Breast epithelium (tissue), 3 donors: ENCODE results near the gene COL8A1.

Experiments used
- POLR2A ChIP-seq: fragments of 450-650 bp; IDR thresholded peaks from one replicate; pipeline ENCODE4 v1.6.1; 2016; ENCODE audit warnings: antibody characterized with exemption, mild to moderate bottlenecking, moderate library complexity
- TF ChIP-seq, protein P1 (sequence below), 3 donors: fragments of 450-650 bp; IDR thresholded peaks; one replicate each; pipeline ENCODE4 v1.5.1; 2016 to 2017; ENCODE audit warnings: antibody characterized with exemption in 3 of 3, mild to moderate bottlenecking in 3 of 3, moderate library complexity in 3 of 3

- TF ChIP-seq, protein P1, sequence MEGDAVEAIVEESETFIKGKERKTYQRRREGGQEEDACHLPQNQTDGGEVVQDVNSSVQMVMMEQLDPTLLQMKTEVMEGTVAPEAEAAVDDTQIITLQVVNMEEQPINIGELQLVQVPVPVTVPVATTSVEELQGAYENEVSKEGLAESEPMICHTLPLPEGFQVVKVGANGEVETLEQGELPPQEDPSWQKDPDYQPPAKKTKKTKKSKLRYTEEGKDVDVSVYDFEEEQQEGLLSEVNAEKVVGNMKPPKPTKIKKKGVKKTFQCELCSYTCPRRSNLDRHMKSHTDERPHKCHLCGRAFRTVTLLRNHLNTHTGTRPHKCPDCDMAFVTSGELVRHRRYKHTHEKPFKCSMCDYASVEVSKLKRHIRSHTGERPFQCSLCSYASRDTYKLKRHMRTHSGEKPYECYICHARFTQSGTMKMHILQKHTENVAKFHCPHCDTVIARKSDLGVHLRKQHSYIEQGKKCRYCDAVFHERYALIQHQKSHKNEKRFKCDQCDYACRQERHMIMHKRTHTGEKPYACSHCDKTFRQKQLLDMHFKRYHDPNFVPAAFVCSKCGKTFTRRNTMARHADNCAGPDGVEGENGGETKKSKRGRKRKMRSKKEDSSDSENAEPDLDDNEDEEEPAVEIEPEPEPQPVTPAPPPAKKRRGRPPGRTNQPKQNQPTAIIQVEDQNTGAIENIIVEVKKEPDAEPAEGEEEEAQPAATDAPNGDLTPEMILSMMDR (IDR thresholded peaks at IDR 0.05): no peak
- TF ChIP-seq POLR2A: no peak
Observed at GRCh38 chr3:99625237-99625622, 13.2 kb upstream of the COL8A1 start.
